Caco-2 (cell line): ENCODE results near the gene UBA1. TPM values are rescaled to one million over a fixed set of nuclear protein-coding genes. Genes with fewer than 3 reads are reported as not detected.

Source experiments
- BruUV-seq: library from RNA; stranded (reverse); fragments of 400-500 nt; replicated peaks from 2 replicates; lab custom pipeline; 2021; lab: Mats Ljungman, UMichigan
- CTCF ChIA-PET: fragments of 300-600 bp; sonication (Branson Sonifier 250); formaldehyde crosslinking; loops from one replicate; lab custom pipeline; 2022; ENCODE audit warnings: antibody characterized with exemption; lab: Charles Lee
- POLR2A ChIA-PET: fragments of 300-600 bp; sonication (Branson Sonifier 250); formaldehyde crosslinking; loops from one replicate; lab custom pipeline; 2022; ENCODE audit warnings: antibody characterized with exemption; lab: Charles Lee
- DNase-seq, 2 experiments: peaks; one replicate each; pipeline versions ENCODE4 v3.0.0 to v3.0.0-alpha.2; 2020 to 2022
- H3K27me3 ChIP-seq: replicated peaks from 2 replicates; pipeline ENCODE4 v1.6.0; 2011; ENCODE audit warnings: low read length; ENCODE audit not compliant: control insufficient read depth, insufficient read depth
- H3K36me3 ChIP-seq: 2 replicates; pipeline ENCODE4 v1.5.1; 2011; ENCODE audit warnings: low read length; ENCODE audit not compliant: control insufficient read depth, insufficient read depth
- H3K4me1 ChIP-seq: fragments of 250-450 bp; sonication (Bioruptor Pico); 2 replicates; pipeline ENCODE4 v1.5.1; 2020; ENCODE audit warnings: mild to moderate bottlenecking
- H3K4me3 ChIP-seq: 2 replicates; pipeline ENCODE4 v1.5.1; 2011; ENCODE audit warnings: low read depth, mild to moderate bottlenecking, control low read depth, low read length
- H3K9me3 ChIP-seq: fragments of 250-450 bp; sonication (Bioruptor Pico); 2 replicates; pipeline ENCODE4 v1.5.1; 2020; ENCODE audit warnings: mild to moderate bottlenecking, moderate library complexity
- H3K27ac Mint-ChIP-seq: one replicate; pipeline ENCODE4 v1.8.0; 2022; ENCODE audit warnings: mixed read lengths; ENCODE audit not compliant: unreplicated experiment
- H3K27me3 Mint-ChIP-seq: one replicate; pipeline ENCODE4 v1.8.0; 2022; ENCODE audit warnings: mixed read lengths; ENCODE audit not compliant: insufficient read depth, unreplicated experiment
- H3K36me3 Mint-ChIP-seq: one replicate; pipeline ENCODE4 v1.8.0; 2022; ENCODE audit warnings: mild to moderate bottlenecking, mixed read lengths; ENCODE audit not compliant: insufficient read depth, unreplicated experiment
- H3K4me1 Mint-ChIP-seq: one replicate; pipeline ENCODE4 v1.8.0; 2022; ENCODE audit warnings: low read depth, mixed read lengths; ENCODE audit not compliant: unreplicated experiment
- H3K4me3 Mint-ChIP-seq: one replicate; pipeline ENCODE4 v1.8.0; 2022; ENCODE audit warnings: mild to moderate bottlenecking, moderate library complexity, mixed read lengths; ENCODE audit not compliant: unreplicated experiment
- H3K9me3 Mint-ChIP-seq: one replicate; pipeline ENCODE4 v1.8.0; 2022; ENCODE audit warnings: mixed read lengths; ENCODE audit not compliant: unreplicated experiment
- intact Hi-C: fragments of 100-400 bp; cut with micrococcal nuclease; formaldehyde crosslinking; loops from one replicate; pipeline ENCODE4 v1.10.0; 2022; ENCODE audit not compliant: unreplicated experiment
- total RNA-seq: library from RNA; stranded (reverse); gene quantifications from 2 replicates; pipeline ENCODE4 v1.2.3, GENCODE V29; 2022
- TF ChIP-seq, protein P1 (sequence below), 2 experiments: fragments of 200-600 bp in 1 of 2; IDR thresholded peaks; 1 replicate in 1 of 2; 2 replicates in 1 of 2; pipeline versions ENCODE4 v1.5.1 to v1.8.0; 2011 to 2022; ENCODE audit warnings: antibody characterized with exemption in 1 of 2, control low read depth in 1 of 2, inconsistent platforms in 1 of 2, low read depth in 1 of 2, low read length in 1 of 2, mild to moderate bottlenecking in 1 of 2, moderate library complexity in 1 of 2; ENCODE audit not compliant: insufficient read depth in 1 of 2, severe bottlenecking in 1 of 2, unreplicated experiment in 1 of 2

Gene UBA1
- total RNA-seq, 1 experiment from 2014 or later: 156 TPM

DNA sequence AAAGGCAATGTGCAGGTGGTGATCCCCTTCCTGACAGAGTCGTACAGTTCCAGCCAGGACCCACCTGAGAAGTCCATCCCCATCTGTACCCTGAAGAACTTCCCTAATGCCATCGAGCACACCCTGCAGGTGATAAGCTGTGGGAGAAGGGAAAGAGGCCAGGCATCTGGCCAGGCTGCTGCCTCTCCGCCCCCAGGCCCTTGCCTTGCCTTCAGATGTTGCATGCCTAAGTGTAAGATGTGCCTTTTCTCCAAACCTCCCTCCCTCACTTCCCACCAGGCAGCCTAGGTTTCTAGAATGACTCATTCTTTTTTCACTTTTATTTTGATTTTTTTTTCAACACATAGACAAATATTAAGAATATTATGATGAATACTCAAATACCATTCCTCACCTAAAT lies 12.7 kb downstream of the UBA1 start:
- H3K36me3 ChIP-seq: no peaks in the 10 kb centered on the region; the same call in 1 of the 2 replicates
- Mint-ChIP-seq H3K9me3 (no peaks in the 10 kb centered on the region), H3K27me3 (no peaks in the 10 kb centered on the region), H3K36me3 (peaks cover 82% of the 10 kb centered on the region), H3K27ac (no peak overlapping the region), H3K4me3 (no peak overlapping the region), H3K4me1 (no peaks in the 10 kb centered on the region)
- H3K9me3 ChIP-seq: no peaks in the 10 kb centered on the region
- no peak overlapping the region for H3K4me3 ChIP-seq
- DNase-seq: no peak
- intact Hi-C loops: no loop called here
- TF ChIP-seq, protein P1, sequence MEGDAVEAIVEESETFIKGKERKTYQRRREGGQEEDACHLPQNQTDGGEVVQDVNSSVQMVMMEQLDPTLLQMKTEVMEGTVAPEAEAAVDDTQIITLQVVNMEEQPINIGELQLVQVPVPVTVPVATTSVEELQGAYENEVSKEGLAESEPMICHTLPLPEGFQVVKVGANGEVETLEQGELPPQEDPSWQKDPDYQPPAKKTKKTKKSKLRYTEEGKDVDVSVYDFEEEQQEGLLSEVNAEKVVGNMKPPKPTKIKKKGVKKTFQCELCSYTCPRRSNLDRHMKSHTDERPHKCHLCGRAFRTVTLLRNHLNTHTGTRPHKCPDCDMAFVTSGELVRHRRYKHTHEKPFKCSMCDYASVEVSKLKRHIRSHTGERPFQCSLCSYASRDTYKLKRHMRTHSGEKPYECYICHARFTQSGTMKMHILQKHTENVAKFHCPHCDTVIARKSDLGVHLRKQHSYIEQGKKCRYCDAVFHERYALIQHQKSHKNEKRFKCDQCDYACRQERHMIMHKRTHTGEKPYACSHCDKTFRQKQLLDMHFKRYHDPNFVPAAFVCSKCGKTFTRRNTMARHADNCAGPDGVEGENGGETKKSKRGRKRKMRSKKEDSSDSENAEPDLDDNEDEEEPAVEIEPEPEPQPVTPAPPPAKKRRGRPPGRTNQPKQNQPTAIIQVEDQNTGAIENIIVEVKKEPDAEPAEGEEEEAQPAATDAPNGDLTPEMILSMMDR (IDR thresholded peaks at IDR 0.05; ENCODE audit: insufficient read depth in 1 of 2, low read depth in 1 of 2, low read length in 1 of 2, severe bottlenecking in 1 of 2, unreplicated experiment in 1 of 2): no peak
- H3K27me3 ChIP-seq: no peaks in the 10 kb centered on the region
- H3K4me1 ChIP-seq: no peaks in the 10 kb centered on the region
- BruUV-seq: no TSS peak
- POLR2A ChIA-PET: no interaction called here
- CTCF ChIA-PET: no interaction called here

DNA sequence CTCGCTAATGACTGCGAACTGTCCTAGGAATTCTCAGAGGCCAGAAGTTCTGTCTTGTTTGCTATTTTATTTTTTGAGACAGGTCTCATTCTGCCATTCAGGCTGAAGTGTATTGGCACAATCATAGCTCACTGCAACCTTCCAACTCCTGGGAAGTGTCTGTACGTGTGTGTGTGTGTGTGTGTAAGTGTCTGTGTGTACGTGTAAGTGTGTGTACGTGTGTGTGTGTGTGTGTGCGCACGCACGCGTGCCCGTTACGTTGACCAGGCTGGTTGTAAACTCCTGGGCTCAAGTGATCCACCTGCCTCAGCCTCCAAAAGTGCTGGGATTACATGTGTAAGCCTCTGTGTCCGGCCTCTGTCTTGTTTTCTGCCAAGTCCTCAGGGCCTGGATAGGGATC lies 14.5 kb downstream of the UBA1 start:
- Mint-ChIP-seq H3K4me1 (peaks cover 6% of the 10 kb centered on the region), H3K9me3 (no peaks in the 10 kb centered on the region), H3K27ac (no peak overlapping the region), H3K27me3 (no peaks in the 10 kb centered on the region), H3K4me3 (no peak overlapping the region), H3K36me3 (peaks cover 84% of the 10 kb centered on the region)
- TF ChIP-seq, protein P1 (IDR thresholded peaks at IDR 0.05; ENCODE audit: insufficient read depth in 1 of 2, low read depth in 1 of 2, low read length in 1 of 2, severe bottlenecking in 1 of 2, unreplicated experiment in 1 of 2): no peak
- intact Hi-C loops: no loop called here
- Histone ChIP-seq H3K27me3 (no peaks in the 10 kb centered on the region), H3K9me3 (no peaks in the 10 kb centered on the region), H3K4me1 (no peaks in the 10 kb centered on the region), H3K4me3 (no peak overlapping the region), H3K36me3 (no peaks in the 10 kb centered on the region; the same call in 1 of the 2 replicates)
- DNase-seq: no peak
- no TSS peak for BruUV-seq
- ChIA-PET CTCF (no interaction called here), POLR2A (no interaction called here)

DNA sequence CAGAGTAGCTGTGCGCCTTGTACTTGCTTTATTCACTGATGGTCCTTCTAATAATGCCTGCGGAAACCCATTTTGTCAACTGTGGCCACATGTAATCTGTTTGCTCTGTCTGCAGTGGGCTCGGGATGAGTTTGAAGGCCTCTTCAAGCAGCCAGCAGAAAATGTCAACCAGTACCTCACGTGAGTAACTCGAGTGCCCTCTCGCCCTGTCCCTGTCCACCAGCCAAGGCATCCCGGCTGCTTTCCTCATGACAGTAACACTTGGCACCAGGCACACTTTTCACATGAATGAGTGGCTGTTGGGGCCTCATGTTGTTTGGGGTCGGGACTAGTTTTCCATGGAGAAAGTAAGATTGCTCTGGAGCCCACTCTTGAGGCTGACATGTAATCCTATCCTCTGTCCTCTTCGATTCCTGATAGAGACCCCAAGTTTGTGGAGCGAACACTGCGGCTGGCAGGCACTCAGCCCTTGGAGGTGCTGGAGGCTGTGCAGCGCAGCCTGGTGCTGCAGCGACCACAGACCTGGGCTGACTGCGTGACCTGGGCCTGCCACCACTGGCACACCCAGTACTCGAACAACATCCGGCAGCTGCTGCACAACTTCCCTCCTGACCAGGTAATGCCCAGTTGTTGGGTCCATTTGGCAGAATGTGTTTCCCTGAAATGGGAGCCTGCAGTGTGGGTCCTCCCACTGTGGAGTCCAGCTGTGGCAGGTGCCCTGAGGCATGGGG lies 16.0 kb downstream of the UBA1 start:
- TF ChIP-seq, protein P1 (IDR thresholded peaks at IDR 0.05; ENCODE audit: insufficient read depth in 1 of 2, low read depth in 1 of 2, low read length in 1 of 2, severe bottlenecking in 1 of 2, unreplicated experiment in 1 of 2): no peak
- BruUV-seq: no TSS peak
- Mint-ChIP-seq H3K27me3 (no peaks in the 10 kb centered on the region), H3K4me1 (peaks cover 6% of the 10 kb centered on the region), H3K4me3 (no peak overlapping the region), H3K36me3 (peaks cover 81% of the 10 kb centered on the region), H3K27ac (no peak overlapping the region), H3K9me3 (no peaks in the 10 kb centered on the region)
- peaks cover 1% of the 10 kb centered on the region for H3K36me3 ChIP-seq
- DNase-seq: no peak
- H3K27me3 ChIP-seq: no peaks in the 10 kb centered on the region
- H3K9me3 ChIP-seq: no peaks in the 10 kb centered on the region
- H3K4me3 ChIP-seq: no peak overlapping the region
- no peaks in the 10 kb centered on the region for H3K4me1 ChIP-seq
- ChIA-PET POLR2A (interaction anchor here (0.5 kb wide), 1 partner anchor 24 kb away, joined by 4 read pairs; no protein-coding TSS in a partner anchor), CTCF (no interaction called here)
- intact Hi-C loops: loop anchor here (10.0 kb wide), 1 partner anchor 445 kb away; the partner anchor contains the start of genes ELK1 and UXT
